ENCODE data around the gene ZNF587.
"Not testable (repeated sequence)": the region's sequence is repeated elsewhere in the genome, so short reads cannot be mapped to it uniquely, and the experiment has no call there.

The ZNF587 gene

GRCh38 chr19:57803594-57804325 lies 45.9 kb upstream of the ZNF587 start:
- Histone ChIP-seq H3K4me2 (ENCODE audit: low read length) (no peak overlapping the region), H4K20me1 (ENCODE audit: insufficient read depth, low read length) (no peaks in the 10 kb centered on the region), H3K4me3 (ENCODE audit: low read depth, low read length, poor library complexity, severe bottlenecking) (no peak overlapping the region), H2AFZ (ENCODE audit: low read length) (no peak overlapping the region), H3K4me1 (ENCODE audit: insufficient read depth, low read length, severe bottlenecking) (peaks cover 8% of the 10 kb centered on the region), H3K9me2 (ENCODE audit: low read depth, low read length) (no peaks in the 10 kb centered on the region), H3K9me3 (ENCODE audit: low read length) (no peaks in the 10 kb centered on the region), H3K27ac (ENCODE audit: low read depth, low read length, poor library complexity, severe bottlenecking) (no peak overlapping the region), H3K79me2 (ENCODE audit: insufficient read depth, low read length) (0 out of 2 replicates have a peak, but pooled peaks cover 5% of the 10 kb centered on the region), H3K27me3 (ENCODE audit: insufficient read depth, low read length) (no peaks in the 10 kb centered on the region), H3K9ac (ENCODE audit: low read length) (no peak overlapping the region), H3K36me3 (ENCODE audit: insufficient read depth, low read length) (peaks cover 53% of the 10 kb centered on the region), H3F3A (ENCODE audit: insufficient read depth, low read length) (no peaks in the 10 kb centered on the region)
- no peak for TF ChIP-seq EZH2 (IDR thresholded peaks at IDR 0.05; ENCODE audit: borderline replicate concordance, low read length)
- TF ChIP-seq, protein P1, sequence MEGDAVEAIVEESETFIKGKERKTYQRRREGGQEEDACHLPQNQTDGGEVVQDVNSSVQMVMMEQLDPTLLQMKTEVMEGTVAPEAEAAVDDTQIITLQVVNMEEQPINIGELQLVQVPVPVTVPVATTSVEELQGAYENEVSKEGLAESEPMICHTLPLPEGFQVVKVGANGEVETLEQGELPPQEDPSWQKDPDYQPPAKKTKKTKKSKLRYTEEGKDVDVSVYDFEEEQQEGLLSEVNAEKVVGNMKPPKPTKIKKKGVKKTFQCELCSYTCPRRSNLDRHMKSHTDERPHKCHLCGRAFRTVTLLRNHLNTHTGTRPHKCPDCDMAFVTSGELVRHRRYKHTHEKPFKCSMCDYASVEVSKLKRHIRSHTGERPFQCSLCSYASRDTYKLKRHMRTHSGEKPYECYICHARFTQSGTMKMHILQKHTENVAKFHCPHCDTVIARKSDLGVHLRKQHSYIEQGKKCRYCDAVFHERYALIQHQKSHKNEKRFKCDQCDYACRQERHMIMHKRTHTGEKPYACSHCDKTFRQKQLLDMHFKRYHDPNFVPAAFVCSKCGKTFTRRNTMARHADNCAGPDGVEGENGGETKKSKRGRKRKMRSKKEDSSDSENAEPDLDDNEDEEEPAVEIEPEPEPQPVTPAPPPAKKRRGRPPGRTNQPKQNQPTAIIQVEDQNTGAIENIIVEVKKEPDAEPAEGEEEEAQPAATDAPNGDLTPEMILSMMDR (IDR thresholded peaks at IDR 0.05; ENCODE audit: low read length): no peak

DNA sequence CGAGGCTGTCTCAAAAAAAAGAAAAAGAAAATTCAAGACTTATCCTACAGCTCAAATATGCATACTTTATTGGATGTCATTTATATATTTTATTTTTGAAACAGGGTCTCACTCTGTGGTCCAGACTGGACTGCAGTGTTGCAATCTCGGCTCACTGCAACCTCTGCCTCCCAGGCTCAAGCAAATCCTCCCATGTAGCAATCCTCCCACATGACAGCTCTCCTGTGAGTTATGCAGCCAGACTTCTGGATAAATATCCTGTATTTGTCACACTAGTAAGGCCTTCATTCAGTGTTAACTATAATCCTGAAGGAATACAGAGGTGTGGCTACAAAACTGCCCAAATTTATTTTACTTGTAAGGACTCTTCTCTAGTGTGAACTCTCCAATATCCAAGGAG lies 42.1 kb upstream of the ZNF587 start:
- Histone ChIP-seq H3K9ac (ENCODE audit: low read length) (no peak overlapping the region), H3K79me2 (ENCODE audit: insufficient read depth, low read length) (no peaks in the 10 kb centered on the region), H3K4me2 (ENCODE audit: low read length) (no peak overlapping the region), H3K27me3 (ENCODE audit: insufficient read depth, low read length) (no peaks in the 10 kb centered on the region), H3K27ac (ENCODE audit: low read depth, low read length, poor library complexity, severe bottlenecking) (no peak overlapping the region), H2AFZ (ENCODE audit: low read length) (no peak overlapping the region), H3K4me1 (ENCODE audit: insufficient read depth, low read length, severe bottlenecking) (peaks cover 7% of the 10 kb centered on the region), H3K4me3 (ENCODE audit: low read depth, low read length, poor library complexity, severe bottlenecking) (no peak overlapping the region), H3K9me2 (ENCODE audit: low read depth, low read length) (no peaks in the 10 kb centered on the region), H4K20me1 (ENCODE audit: insufficient read depth, low read length) (no peaks in the 10 kb centered on the region), H3K9me3 (ENCODE audit: low read length) (no peaks in the 10 kb centered on the region), H3K36me3 (ENCODE audit: insufficient read depth, low read length) (peaks cover 66% of the 10 kb centered on the region), H3F3A (ENCODE audit: insufficient read depth, low read length) (no peaks in the 10 kb centered on the region)
- TF ChIP-seq, protein P1 (IDR thresholded peaks at IDR 0.05; ENCODE audit: low read length): no peak
- no peak for TF ChIP-seq EZH2 (IDR thresholded peaks at IDR 0.05; ENCODE audit: borderline replicate concordance, low read length)

- H3K9me3 ChIP-seq (ENCODE audit: low read length); H3K79me2 ChIP-seq (ENCODE audit: insufficient read depth, low read length); H3F3A ChIP-seq (ENCODE audit: insufficient read depth, low read length); H3K9ac ChIP-seq (ENCODE audit: low read length); H4K20me1 ChIP-seq (ENCODE audit: insufficient read depth, low read length); H2AFZ ChIP-seq (ENCODE audit: low read length); H3K27ac ChIP-seq (ENCODE audit: low read depth, low read length, poor library complexity, severe bottlenecking); H3K4me2 ChIP-seq (ENCODE audit: low read length); H3K27me3 ChIP-seq (ENCODE audit: insufficient read depth, low read length); H3K4me3 ChIP-seq (ENCODE audit: low read depth, low read length, poor library complexity, severe bottlenecking); H3K9me2 ChIP-seq (ENCODE audit: low read depth, low read length): not testable (repeated sequence)
- H3K4me1 ChIP-seq (ENCODE audit: insufficient read depth, low read length, severe bottlenecking): peaks cover 28% of the 10 kb centered on the region
- H3K36me3 ChIP-seq (ENCODE audit: insufficient read depth, low read length): peaks cover 55% of the 10 kb centered on the region
These were observed 39.0 kb upstream of the ZNF587 start for GRCh38 chr19:57810410-57811295.
